UCSD-AML1 (cell line): ENCODE data around the gene HELQ.
"Not testable (repeated sequence)": the region's sequence is repeated elsewhere in the genome, so short reads cannot be mapped to it uniquely, and the experiment has no call there.

Source experiments
- DNase-seq: peaks from one replicate; lab custom pipeline; 2025; ENCODE audit not compliant: unreplicated experiment; lab: John Stamatoyannopoulos, UW

The HELQ gene

DNA sequence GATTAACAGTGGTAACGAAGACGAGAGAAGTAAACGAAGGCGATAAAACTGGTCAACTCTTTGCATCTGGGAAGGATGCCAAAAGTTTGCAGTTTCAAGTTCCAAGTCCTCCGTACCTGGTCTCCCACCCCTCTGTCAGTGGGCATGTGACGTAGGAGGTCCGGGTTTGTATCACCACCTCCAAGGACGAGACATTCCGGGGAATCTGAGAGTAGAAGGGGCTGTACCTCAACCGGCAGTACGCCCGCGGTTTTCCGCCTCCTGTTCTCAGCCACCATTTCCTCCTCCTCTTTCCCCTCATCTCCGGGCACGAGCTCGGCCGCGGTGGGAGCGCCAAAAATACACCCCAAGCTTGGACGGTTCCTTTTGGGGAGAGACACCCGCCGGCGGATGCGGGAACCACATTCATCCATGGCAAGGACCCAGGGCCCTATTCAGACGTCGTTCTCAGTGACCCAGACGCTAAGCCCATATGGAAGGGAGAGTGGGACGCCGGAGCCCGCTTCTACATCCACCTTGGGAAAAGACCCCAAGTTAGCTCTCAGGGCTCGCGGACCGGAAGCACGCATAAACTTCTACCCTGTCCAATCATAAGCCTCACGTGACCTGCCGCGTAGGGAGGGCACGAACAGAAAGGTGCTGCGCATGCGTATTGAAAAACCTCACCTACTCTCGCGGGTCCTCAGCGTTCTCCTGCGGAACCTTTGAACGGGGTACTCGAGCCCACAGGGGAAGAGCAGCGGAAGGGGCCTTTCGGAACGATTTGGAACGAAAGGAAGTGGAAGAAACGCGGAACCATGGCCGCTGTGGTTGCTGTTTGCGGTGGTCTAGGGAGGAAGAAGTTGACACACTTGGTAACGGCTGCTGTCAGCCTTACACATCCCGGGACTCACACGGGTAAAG lies at the start of gene HELQ, which contains the start of gene MRPS18C:
HELQ (minus strand) TSS at position 543 of the 903 bp plus-strand sequence; CDS start at position 413, 130 bp downstream.
MRPS18C (plus strand) TSS at position 778 of the 903 bp plus-strand sequence; CDS start at position 798, 20 bp downstream.
- peak; percentile 97 for DNase-seq

DNA sequence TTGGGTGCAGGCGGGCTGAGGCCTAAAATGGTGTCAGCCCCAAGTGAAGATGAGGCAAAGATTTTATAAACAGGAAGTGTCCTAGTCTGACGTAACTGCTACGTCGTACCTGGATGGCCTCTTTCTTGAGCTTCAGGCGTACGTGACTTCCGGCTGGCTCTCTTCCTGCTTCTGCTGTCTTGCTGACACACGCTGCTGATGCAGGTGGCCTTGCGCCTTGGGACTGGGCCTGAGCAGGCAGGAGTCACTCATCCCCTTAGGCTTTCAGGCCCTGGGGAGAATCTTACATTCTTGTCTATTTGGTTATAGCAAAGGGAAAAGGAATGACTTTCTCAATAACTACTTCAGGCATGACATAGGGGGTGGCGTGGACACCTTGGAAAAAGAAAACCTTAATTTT lies 49.4 kb upstream of the HELQ start:
- DNase-seq, result no peak

DNA sequence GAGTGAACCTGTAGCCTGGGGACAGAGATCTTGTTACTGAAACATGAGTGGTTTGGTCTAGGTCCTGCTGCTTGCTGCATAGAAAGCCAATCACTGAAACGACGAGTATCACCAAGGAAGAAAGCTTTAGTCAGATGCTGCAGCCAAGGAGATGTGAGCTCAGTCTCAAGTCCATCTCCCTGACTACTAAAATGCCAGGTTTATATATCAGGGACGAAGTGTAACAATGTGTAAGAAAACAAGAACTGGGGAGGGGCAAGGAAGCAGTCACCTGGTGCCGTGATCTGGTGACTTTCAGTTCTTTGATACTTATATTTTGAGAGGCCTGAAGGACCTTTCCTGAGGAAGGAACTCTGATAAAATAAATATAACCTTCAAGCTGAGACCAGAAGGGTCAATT lies 48.9 kb upstream of the HELQ start:
- no peak for DNase-seq

DNA sequence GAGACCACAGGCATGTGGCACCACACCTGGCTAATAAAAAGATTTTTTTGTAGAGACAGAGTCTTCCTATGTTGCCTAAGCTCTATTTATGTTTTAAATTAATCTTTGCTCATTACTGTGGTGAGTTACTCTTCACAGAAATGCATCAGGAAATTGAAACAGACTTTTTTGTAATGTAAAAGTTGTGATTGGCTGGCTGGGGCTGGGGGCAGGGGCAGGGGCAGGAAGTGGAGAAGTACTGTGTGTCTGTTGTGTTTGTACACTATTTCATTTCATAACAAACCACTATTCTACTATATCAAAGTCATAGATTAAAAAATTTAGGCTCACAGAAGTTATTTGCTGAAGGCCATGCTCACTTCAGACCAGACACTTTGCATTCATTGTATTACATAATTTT lies 48.4 kb upstream of the HELQ start:
- DNase-seq, result no peak

DNA sequence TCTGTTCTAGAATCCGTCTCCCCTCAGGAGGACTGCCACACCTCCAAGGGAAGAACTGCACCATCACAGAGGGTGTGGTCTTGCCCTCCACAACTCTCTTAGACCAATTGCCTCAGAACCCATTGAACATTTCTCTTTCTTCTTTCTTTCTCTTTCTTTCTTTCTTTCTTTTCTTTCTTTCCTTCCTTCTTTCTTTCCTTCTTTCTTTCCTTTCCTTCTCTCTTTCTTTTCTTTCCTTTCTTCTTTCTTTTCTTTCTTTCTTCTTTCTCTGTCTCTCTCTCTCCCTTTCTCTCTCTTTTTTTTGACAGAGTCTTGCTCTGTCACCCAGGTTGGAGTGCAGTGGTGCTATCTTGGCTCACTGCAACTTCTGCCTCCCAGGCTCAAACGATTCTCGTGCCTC lies 46.0 kb upstream of the HELQ start:
- not testable (repeated sequence) for DNase-seq

- DNase-seq, result no peak
Measured at GRCh38 chr4:83498187-83498586, 42.6 kb upstream of the HELQ start.

DNA sequence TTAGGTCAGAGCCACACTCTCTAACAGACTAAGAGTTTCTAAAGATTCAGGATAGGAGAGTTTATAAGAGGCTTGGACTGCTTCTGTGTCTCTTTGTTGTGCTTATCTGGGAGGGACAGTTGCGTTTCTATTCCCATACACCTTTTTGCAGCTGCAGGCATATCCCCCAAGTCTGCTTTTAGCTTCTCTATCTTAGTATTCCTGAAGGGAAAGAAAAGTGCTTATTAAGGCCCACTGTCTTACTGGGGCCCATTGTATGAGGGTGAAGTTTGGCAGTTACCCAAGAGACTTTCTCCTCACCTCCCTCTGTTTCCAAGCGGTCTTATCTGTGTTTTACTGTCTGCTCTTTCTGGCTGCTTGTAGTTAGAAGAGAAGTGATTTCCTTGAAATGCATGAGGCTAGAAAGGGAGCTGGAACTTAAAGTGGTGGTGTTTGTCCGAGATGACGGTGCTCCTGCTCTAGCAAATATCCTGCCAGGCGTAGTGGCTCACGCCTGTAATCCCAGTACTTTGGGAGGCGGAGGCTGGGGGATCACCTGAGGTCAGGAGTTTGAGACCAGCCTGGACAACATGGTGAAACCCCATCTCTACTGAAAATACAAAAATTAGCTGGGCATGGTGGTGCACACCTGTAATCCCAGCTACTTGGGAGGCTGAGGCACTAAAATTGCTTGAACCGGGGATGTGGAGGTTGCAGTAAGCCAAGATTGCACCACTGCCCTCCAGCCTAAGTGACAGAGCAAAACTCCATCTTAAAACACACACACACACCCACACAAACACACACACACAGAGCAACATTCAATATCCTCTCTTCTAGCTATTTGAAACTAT lies 40.7 kb upstream of the HELQ start:
- not testable (repeated sequence) for DNase-seq

- no peak for DNase-seq
Measured at GRCh38 chr4:83490876-83491450, 35.3 kb upstream of the HELQ start.

- DNase-seq, result peak; percentile 13
Measured at GRCh38 chr4:83489711-83490326, 34.2 kb upstream of the HELQ start.

GRCh38 chr4:83486457-83487129 lies 31.0 kb upstream of the HELQ start:
- DNase-seq, result no peak

- peak; percentile 96 for DNase-seq
Measured at GRCh38 chr4:83484500-83485461, 29.2 kb upstream of the HELQ start, which contains the start of gene ABRAXAS1. TSS of gene ABRAXAS1 (minus strand) at chr4:83485100. CDS start at chr4:83485072, 28 bp downstream.

DNA sequence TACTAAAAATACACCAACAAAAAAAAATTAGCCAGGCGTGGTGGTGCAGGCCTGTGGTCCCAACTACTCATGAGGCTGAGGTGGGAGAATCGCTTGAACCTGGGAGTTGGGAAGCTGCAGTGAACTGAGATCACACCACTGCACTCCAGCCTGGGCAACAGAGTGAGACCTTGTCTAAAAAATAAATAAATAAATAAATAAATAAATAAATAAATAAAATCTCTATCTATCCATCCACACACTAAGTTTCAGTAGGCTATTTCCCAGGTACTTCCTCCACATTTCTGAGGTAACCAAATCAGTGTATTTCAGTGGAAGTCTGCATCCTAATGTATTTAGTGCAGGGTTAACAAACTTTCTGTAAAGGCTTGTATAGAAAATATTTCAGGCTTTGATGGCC lies 18.3 kb upstream of the HELQ start:
- no peak for DNase-seq

- DNase-seq, result no peak
Measured at GRCh38 chr4:83473423-83473822, 17.8 kb upstream of the HELQ start.

DNA sequence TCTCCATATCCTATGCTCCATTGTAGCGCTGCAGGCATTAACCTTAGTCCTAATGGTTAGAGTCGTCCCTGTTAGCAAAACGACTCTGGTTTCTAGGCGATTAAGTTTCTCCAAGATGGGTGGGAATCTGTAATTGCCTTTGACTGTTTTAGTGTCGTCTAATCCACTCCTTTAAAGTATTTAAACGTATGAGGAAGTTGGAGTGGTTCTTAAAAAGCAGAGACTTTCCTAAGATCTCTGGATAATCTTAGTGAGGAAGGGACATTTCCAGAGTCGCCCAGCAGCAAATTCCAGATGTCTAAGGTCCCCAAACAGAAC lies 520 bp upstream of the HELQ start:
- DNase-seq, result no peak

DNA sequence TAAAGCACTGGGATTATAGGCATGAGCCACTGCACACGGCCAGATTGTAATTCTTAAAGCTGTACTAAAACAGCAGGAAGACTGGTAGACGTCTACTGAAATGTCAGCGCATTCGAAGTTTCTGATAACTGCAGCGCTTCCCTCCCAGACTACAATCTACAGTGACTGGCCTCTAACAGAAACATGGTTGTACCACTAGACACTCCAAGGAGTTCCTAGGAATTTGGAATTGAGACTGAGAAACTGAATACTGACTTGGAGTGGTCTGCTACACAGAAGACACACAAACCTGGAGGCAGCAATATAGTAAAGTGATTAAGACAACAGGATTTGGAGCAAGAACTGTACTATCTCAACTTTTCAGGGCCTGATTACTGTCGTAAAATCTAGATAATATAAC lies 937 bp downstream of the HELQ start:
- no peak for DNase-seq

GRCh38 chr4:83449009-83449408 lies 6.6 kb downstream of the HELQ start:
- DNase-seq, result no peak

DNA sequence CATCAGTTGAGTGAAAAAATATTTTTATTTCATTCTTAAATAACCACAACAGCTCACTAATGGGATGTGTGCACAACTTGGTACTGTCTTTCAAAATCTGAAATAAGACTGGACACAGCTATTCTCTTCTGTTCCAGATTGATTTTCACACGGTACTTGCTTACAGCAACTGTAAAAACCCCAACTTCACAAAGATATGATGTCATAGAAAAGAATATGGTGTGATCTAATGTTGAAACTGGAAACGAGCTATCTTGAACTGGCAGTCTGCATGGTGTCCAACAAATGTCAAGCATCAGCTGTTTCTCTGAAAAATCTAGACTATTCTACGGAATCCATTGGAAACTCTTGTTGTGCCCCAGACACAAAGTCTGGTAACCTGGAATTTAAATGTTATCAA lies 14.7 kb downstream of the HELQ start:
- DNase-seq, result no peak

- DNase-seq, result no peak
Measured at GRCh38 chr4:83440148-83440814, 15.3 kb downstream of the HELQ start.

DNA sequence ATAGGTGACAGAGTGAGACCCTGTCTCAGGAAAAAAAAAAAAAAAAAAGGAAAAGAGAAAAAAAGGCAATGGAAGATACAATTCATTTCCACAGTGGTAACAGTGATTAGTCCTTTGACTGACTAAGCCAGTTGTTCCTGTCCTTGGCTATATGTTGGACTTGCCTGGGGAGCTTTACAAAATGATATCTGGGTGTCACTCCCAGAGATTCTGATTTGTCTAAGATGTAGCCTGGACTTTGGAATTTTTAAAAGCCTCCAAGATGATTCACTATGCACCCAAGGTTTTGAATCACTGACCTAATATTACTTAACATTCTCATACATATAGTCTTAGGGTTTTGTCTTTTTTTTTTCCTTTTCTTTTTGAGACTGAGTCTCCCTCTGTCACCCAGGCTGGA lies 16.9 kb downstream of the HELQ start:
- no peak for DNase-seq
